GM03348 (cell line): ENCODE data around the gene PIBF1.
A peak's percentile ranks its signal among the peaks of the same experiment; 100 is the strongest.
"Not testable (repeated sequence)": the region's sequence is repeated elsewhere in the genome, so short reads cannot be mapped to it uniquely, and the experiment has no call there.

Experiments
- DNase-seq: peaks from one replicate; pipeline ENCODE4 v3.0.0; 2012; ENCODE audit warnings: low spot score

PIBF1 gene

DNA sequence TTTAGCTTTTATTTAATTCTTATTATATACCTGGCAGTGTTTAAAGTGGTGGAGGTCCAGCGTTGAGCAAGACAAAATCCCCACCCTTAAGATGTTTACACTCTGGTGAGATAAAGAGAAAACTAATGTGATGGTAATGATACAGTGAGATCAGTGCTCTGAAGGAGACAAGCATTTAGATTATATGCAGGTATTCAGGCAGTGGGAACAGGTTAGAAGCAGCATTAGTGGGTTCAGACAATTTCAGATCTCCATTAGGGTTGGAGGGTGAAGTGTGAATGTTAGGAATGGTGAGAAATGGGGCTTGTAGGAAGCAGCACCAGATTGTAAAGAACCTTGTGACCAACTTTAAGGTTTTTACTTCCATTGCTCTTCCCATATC lies 39.0 kb downstream of the PIBF1 start:
- no peak for DNase-seq

GRCh38 chr13:72823081-72823480 lies 41.1 kb downstream of the PIBF1 start:
- DNase-seq, result no peak

- DNase-seq, result no peak
These were observed 41.8 kb downstream of the PIBF1 start for GRCh38 chr13:72823724-72824123.

GRCh38 chr13:72834601-72835000 lies 52.7 kb downstream of the PIBF1 start:
- DNase-seq, result no peak

- DNase-seq, result peak; percentile 68
These were observed 58.0 kb downstream of the PIBF1 start for GRCh38 chr13:72839831-72840426.

DNA sequence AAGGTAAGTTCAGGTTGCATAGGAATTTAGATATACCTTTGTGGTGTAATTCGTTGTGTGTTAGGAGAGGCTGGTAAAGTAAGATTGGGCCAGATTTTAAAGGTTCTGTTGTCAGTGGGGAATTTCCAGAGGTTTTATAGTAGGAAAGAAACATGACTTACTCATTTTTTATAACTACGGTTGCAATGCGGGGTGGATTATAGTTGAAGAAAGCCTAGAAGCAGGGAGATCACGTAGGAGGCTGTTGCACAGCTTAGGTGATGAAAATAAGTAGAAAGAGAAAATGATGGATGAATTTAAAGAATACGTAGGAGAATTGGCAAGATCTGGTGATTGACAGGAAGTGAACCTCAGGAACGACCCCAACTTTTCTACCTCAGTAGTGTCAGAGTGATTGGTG lies 61.1 kb downstream of the PIBF1 start:
- DNase-seq, result no peak

- DNase-seq, result not testable (repeated sequence)
These were observed 63.2 kb downstream of the PIBF1 start for GRCh38 chr13:72845148-72845547.

DNA sequence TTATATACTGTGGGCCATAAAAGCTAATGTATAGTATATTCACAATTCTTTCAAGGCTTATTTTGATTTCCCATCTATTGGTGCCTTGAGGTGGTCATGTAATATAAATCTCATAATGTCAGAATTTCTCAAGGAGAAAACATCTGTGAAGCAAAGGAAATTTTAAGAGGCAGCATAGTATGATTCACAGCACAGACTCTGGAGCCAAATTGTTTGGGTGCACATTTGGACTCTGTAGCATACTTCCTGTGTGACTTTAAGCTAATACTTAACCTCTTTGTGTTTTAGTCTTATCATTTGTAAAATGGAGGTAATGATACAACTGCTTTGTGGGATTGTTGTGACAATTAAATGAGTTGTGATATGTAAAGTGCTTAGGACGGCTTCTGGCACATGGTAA lies 67.6 kb downstream of the PIBF1 start:
- peak; percentile 41 for DNase-seq

GRCh38 chr13:72850959-72851677 lies 69.2 kb downstream of the PIBF1 start:
- no peak for DNase-seq

GRCh38 chr13:72851678-72852014 lies 69.7 kb downstream of the PIBF1 start:
- DNase-seq, result no peak

GRCh38 chr13:72852207-72852606 lies 70.3 kb downstream of the PIBF1 start:
- DNase-seq, result no peak

- DNase-seq, result no peak
These were observed 71.1 kb downstream of the PIBF1 start for GRCh38 chr13:72853000-72853399.

- DNase-seq, result peak; percentile 50
These were observed 82.4 kb downstream of the PIBF1 start for GRCh38 chr13:72864142-72865011.

GRCh38 chr13:72868229-72868628 lies 86.3 kb downstream of the PIBF1 start:
- no peak for DNase-seq

GRCh38 chr13:72875233-72875632 lies 93.3 kb downstream of the PIBF1 start:
- no peak for DNase-seq

- DNase-seq, result no peak
These were observed 102.2 kb downstream of the PIBF1 start for GRCh38 chr13:72884101-72884500.

GRCh38 chr13:72886272-72887067 lies 104.5 kb downstream of the PIBF1 start:
- DNase-seq, result peak; percentile 32

DNA sequence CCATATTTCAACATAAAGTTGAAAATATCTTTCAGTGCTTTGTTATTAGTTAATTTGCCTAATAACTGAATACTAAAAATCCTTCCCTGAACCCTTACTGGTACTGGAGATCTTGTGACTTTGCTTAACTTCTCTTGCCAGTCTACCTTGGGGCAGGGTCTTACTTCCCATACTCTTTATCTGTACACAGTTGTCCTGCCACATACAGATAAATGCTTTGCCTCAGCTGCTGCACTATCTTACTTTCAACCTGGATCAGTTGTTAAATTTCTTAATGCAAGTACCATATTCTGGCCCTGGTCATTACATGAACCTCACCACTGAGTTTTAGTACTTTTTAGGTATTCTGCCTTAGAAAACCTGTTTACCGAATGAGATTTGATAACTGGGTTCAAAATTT lies 107.6 kb downstream of the PIBF1 start:
- no peak for DNase-seq

- no peak for DNase-seq
These were observed 108.6 kb downstream of the PIBF1 start for GRCh38 chr13:72890546-72890945.

DNA sequence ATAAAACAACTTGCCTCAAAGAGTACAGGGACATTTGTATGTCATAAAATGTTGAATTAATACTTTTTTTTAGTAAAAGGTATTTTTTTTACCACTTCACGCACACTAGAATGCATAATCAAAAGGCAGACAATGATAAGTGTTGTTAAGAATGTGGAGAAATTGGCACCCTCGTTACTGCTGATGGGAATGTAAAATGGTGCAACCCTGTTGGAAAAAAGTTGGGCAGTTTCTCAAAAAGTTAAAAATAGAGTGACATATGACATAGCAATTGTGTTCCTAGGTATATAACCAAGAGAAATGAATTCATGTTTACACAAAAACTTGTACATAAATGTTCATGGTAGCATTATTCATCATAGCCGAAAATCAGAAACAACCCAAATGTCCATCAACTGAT lies 109.5 kb downstream of the PIBF1 start:
- DNase-seq, result no peak

DNA sequence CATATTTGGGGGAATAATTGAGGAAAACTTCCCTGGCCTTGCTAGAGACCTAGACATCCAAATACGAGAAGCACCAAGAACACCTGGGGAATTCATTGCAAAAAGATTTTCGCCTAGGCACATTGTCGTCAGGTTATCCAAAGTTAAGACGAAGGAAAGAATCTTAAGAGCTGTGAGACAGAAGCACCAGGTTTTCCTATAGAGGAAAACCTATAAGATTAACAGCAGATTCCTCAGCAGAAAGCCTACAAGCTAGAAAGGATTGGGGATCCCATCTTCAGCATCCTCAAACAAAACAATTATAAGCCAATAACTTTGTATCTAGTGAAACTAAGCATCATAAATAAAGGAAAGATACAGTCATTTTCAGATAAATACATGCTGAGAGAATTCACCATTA lies 114.9 kb downstream of the PIBF1 start:
- no peak for DNase-seq

DNA sequence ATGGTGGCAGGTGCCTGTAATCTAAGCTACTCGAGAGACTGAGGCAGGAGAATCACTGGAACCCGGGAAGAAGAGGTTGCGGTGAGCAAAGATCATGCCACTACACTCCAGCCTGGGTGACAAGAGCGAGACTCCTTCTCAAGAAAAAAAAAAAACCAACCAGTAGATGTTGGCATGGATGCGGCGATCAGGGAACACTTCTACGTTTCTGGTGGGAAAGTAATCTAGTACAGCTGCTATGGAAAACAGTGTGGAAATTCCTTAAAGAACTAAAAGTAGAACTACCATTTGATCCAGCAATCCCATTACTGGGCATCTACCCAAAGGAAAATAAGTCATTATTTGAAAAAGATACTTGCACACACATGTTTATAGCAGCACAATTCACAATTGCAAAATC lies 119.6 kb downstream of the PIBF1 start:
- DNase-seq, result not testable (repeated sequence)
